K562 (cell line): ENCODE measurements around the gene CNBD2. TPM values are rescaled to one million over a fixed set of nuclear protein-coding genes. Genes with fewer than 3 reads are reported as not detected.

ENCODE experiments used
- ATAC-seq: fragments of 200-7000 bp; cut with Tn5 transposase; 3 replicates; pipeline ENCODE4 v1.9.1; 2020; ENCODE audit warnings: moderate library complexity
- BruUV-seq: library from RNA; stranded (reverse); fragments of 400-500 nt; replicated peaks from 2 replicates; lab custom pipeline; 2021; lab: Mats Ljungman, UMichigan
- CTCF ChIA-PET: fragments of 300-600 bp; formaldehyde crosslinking; extraction: SDS; loops from one replicate; lab custom pipeline; 2021; ENCODE audit warnings: low intra/inter-chr PET ratio; lab: Yijun Ruan, JAX
- POLR2A ChIA-PET: fragments of 300-600, 350-650 bp; sonication (Branson Sonifier 250); formaldehyde crosslinking; extraction: SDS; loops from one replicate; lab custom pipeline; 2021; ENCODE audit warnings: antibody characterized with exemption, inconsistent platforms; lab: Yijun Ruan, JAX
- DNase-seq, 4 experiments: peaks; one replicate each; pipeline versions ENCODE4 v3.0.0 to v3.0.0-alpha.2; 2011 to 2018; ENCODE audit warnings: low spot score in 3 of 4, mixed read lengths in 3 of 4; ENCODE audit errors: extremely low read depth in 1 of 4
- FAIRE-seq: peaks from 2 replicates; lab custom pipeline; 2011; peaks lifted over from hg19 to GRCh38; lab: Jason Lieb, UNC
- H2AFZ ChIP-seq: 2 replicates; pipeline ENCODE4 v1.6.0; 2011; ENCODE audit warnings: low read depth, low read length, control low read depth, inconsistent platforms
- H3K27ac ChIP-seq: fragments of 200-600 bp; 3 replicates; pipeline ENCODE4 v1.8.0; 2011; ENCODE audit warnings: low read depth, mild to moderate bottlenecking, control low read depth, inconsistent platforms, low read length, moderate library complexity, mixed read lengths; ENCODE audit errors: extremely low read depth
- H3K27me3 ChIP-seq, 2 experiments: fragments of 300-600 bp in 1 of 2; 2 replicates in 1 of 2; 3 replicates in 1 of 2; pipeline versions ENCODE4 v1.6.0 to v1.8.0; 2011; ENCODE audit warnings: inconsistent platforms in 2 of 2, low read length in 2 of 2, mild to moderate bottlenecking in 1 of 2, mixed read lengths in 1 of 2, moderate library complexity in 1 of 2; ENCODE audit not compliant: control insufficient read depth in 2 of 2, insufficient read depth in 2 of 2
- H3K36me3 ChIP-seq: fragments of 300-600 bp; 3 replicates; pipeline ENCODE4 v1.8.0; 2011; ENCODE audit warnings: mild to moderate bottlenecking, low read length, inconsistent platforms; ENCODE audit not compliant: control insufficient read depth, insufficient read depth
- H3K4me1 ChIP-seq, 2 experiments: fragments of 200-600 bp in 1 of 2; replicated peaks in 1 of 2; 2 replicates in 1 of 2; 3 replicates in 1 of 2; pipeline versions ENCODE4 v1.5.1 to v1.8.0; 2011; ENCODE audit warnings: inconsistent platforms in 2 of 2, low read length in 2 of 2, mild to moderate bottlenecking in 1 of 2, mixed read lengths in 1 of 2, moderate library complexity in 1 of 2; ENCODE audit not compliant: control insufficient read depth in 2 of 2, insufficient read depth in 2 of 2
- H3K4me2 ChIP-seq: 2 replicates; pipeline ENCODE4 v1.6.1; 2011; ENCODE audit warnings: low read length, control low read depth, inconsistent platforms, mixed read lengths; ENCODE audit not compliant: insufficient read depth
- H3K4me3 ChIP-seq: fragments of 200-600 bp; sonication (generic), shearing (Covaris generic); 2 replicates; pipeline ENCODE4 v1.5.1; 2016; ENCODE audit warnings: control low read depth, inconsistent platforms
- H3K79me2 ChIP-seq: fragments of 200-600 bp; 3 replicates; pipeline ENCODE4 v1.8.0; 2011; ENCODE audit warnings: low read length, inconsistent platforms; ENCODE audit not compliant: control insufficient read depth, insufficient read depth
- H3K9ac ChIP-seq, 2 experiments: 2 replicates each; pipeline versions ENCODE4 v1.6.0 to v1.6.1; 2011; ENCODE audit warnings: low read depth in 2 of 2, low read length in 2 of 2, control low read depth in 1 of 2, inconsistent platforms in 1 of 2, mild to moderate bottlenecking in 1 of 2, mixed read lengths in 1 of 2; ENCODE audit not compliant: insufficient read depth in 1 of 2
- H3K9me1 ChIP-seq: one replicate; pipeline ENCODE4 v1.6.0; 2011; ENCODE audit warnings: inconsistent platforms, mild to moderate bottlenecking, low read length, moderate library complexity; ENCODE audit not compliant: control insufficient read depth, insufficient read depth
- H3K9me3 ChIP-seq: replicated peaks from 2 replicates; pipeline ENCODE4 v1.5.1; 2011; ENCODE audit warnings: low read depth, low read length, inconsistent platforms; ENCODE audit not compliant: control insufficient read depth, insufficient read depth
- H4K20me1 ChIP-seq: replicated peaks from 2 replicates; pipeline ENCODE4 v1.6.1; 2011; ENCODE audit warnings: low read length, inconsistent platforms, mixed read lengths; ENCODE audit not compliant: control insufficient read depth, insufficient read depth
- ATF3 ChIP-seq, 2 experiments: fragments of 450-650 bp in 1 of 2; sonication (generic) in 1 of 2; formaldehyde crosslinking in 1 of 2; IDR thresholded peaks in 1 of 2; conservative IDR thresholded peaks in 1 of 2; 2 replicates each; pipeline versions ENCODE4 v1.6.1 to v1.8.1; 2016 to 2023; ENCODE audit warnings: mild to moderate bottlenecking in 2 of 2, moderate library complexity in 2 of 2, inconsistent platforms in 1 of 2, missing genetic modification reagents in 1 of 2
- CEBPG ChIP-seq, 3 experiments: fragments of 200-800 bp in 1 of 3; sonication (Bioruptor generic) in 1 of 3; sonication (generic) in 1 of 3; formaldehyde crosslinking in 1 of 3; IDR thresholded peaks in 2 of 3; conservative IDR thresholded peaks in 1 of 3; 2 replicates each; pipeline versions ENCODE4 v1.6.1 to v1.8.0; 2016 to 2022; ENCODE audit warnings: missing compliant biosample characterization in 2 of 3, missing genetic modification characterization in 2 of 3, mild to moderate bottlenecking in 1 of 3, missing genetic modification reagents in 1 of 3
- RFX5 ChIP-seq: IDR thresholded peaks from 2 replicates; pipeline ENCODE4 v1.6.1; 2011; ENCODE audit warnings: low read depth, mild to moderate bottlenecking, improper control_type of control experiment, low read length
- TRIM24 ChIP-seq, 2 experiments: fragments of 450-650 bp; IDR thresholded peaks; 2 replicates each; pipeline ENCODE4 v1.6.1; 2016
- ZNF316 ChIP-seq: fragments of 450-650 bp; IDR thresholded peaks from 2 replicates; pipeline ENCODE4 v1.6.1; 2016
- WGBS: fragments of 100-300 bp; shearing (Covaris generic); methylation state at CpG from one replicate; pipeline ENCODE4 v1.1.6; 2016; ENCODE audit warnings: low coverage, mixed read lengths; ENCODE audit not compliant: insufficient coverage; ENCODE audit errors: missing lambda C conversion rate; 5-methylcytosine and 5-hydroxymethylcytosine counted together
- in situ Hi-C: fragments of 300-500 bp; cut with MboI; formaldehyde crosslinking; loops from 4 replicates; pipeline ENCODE4 v1.15.0; 2018; ENCODE audit warnings: inconsistent platforms, mixed read lengths
- intact Hi-C: fragments of 100-400 bp; cut with micrococcal nuclease; formaldehyde crosslinking; loops from 2 replicates; pipeline ENCODE4 v1.14.2; 2022
- polyA plus RNA-seq, 8 experiments: library from polyadenylated mRNA; depleted of rRNA in 4 of 8; stranded (reverse) in 5 of 8; unstranded in 3 of 8; fragments of >200 nt; fragmentation: Nextera tagmentation in 2 of 8; fragmentation: Illumina TruSeq in 1 of 8; extraction: Ambion mirVana in 2 of 8; extraction: Trizol in 1 of 8; gene quantifications; 2 replicates each; pipeline versions ENCODE4 v1.2.1 to v1.2.3, GENCODE V29; 2011 to 2014; ENCODE audit warnings: inconsistent platforms in 1 of 8, missing spikeins in 1 of 8
- total RNA-seq, 7 experiments: library from RNA; depleted of rRNA in 6 of 7; stranded (reverse); fragments of >200 nt in 6 of 7; fragmentation: Illumina TruSeq in 2 of 7; extraction: Trizol in 2 of 7; gene quantifications; 2 replicates each; pipeline versions ENCODE4 v1.2.1 to v1.2.3, GENCODE V29; 2011 to 2021; ENCODE audit warnings: low replicate concordance in 1 of 7
- TF ChIP-seq, protein P1 (sequence below): sonication (generic); formaldehyde crosslinking; IDR thresholded peaks from 2 replicates; pipeline ENCODE4 v1.8.1; 2023; ENCODE audit warnings: mild to moderate bottlenecking, missing genetic modification reagents

CNBD2 gene
- total and polyA plus RNA-seq, 9 of the 15 experiments (the other 6 are each of a cell fraction or from before 2014, with no cell fraction given), result 3.2 to 17.5 (median 5.3) TPM

GRCh38 chr20:35974256-35974655 is 5.9 kb downstream of the CNBD2 start:
- FAIRE-seq, result no peak
- WGBS, result 43% methylated on average over 4 of the region's 4 CpGs

More at GRCh38 chr20:35974256-35974655, 5.9 kb downstream of the CNBD2 start:
- peaks cover 0 to 6% of the 10 kb centered on the region in 2 experiments; a peak in 2 of 5 replicates for H3K4me1 ChIP-seq
- no peak overlapping the region for H3K4me2 ChIP-seq
- H3K9me1 ChIP-seq, result peaks cover 3% of the 10 kb centered on the region
- 0 out of 2 replicates have a peak overlapping the region, but pooled peaks have one; percentile 4 for H2AFZ ChIP-seq
- CTCF ChIA-PET, result no interaction called here
- H3K79me2 ChIP-seq, result no peaks in the 10 kb centered on the region
- BruUV-seq, result no TSS peak
- H3K4me3 ChIP-seq, result no peak overlapping the region
- POLR2A ChIA-PET, result interaction anchor here (1.1 kb wide), 1 partner anchor 13 kb away, joined by 3 read pairs; no protein-coding TSS in a partner anchor
- intact Hi-C loops, result no loop called here
- DNase-seq, result no peak
- H4K20me1 ChIP-seq, result no peaks in the 10 kb centered on the region
- H3K9me3 ChIP-seq, result no peaks in the 10 kb centered on the region; the same call in 1 of the 2 replicates
- no peaks in the 10 kb centered on the region for H3K36me3 ChIP-seq
- no peaks in the 10 kb centered on the region for H3K27me3 ChIP-seq
- TF ChIP-seq ATF3 (IDR thresholded peaks at IDR 0.05) (peak; percentile 77), ATF3 (CRISPR knock-in tag; conservative IDR thresholded peaks at IDR 0.05) (no peak), CEBPG (CRISPR knock-in tag; IDR thresholded peaks at IDR 0.05) (peak; percentile 58), CEBPG (tag; conservative IDR thresholded peaks at IDR 0.05 in 1 of 2, IDR thresholded peaks at IDR 0.05 in 1 of 2) (no peak), RFX5 (peak; percentile 92), ZNF316 (peak; percentile 71), TRIM24 (IDR thresholded peaks at IDR 0.05) (0 out of 4 replicates have a peak, but pooled peaks of 1 of the 2 experiments have one; percentile 35)
- TF ChIP-seq, protein P1, sequence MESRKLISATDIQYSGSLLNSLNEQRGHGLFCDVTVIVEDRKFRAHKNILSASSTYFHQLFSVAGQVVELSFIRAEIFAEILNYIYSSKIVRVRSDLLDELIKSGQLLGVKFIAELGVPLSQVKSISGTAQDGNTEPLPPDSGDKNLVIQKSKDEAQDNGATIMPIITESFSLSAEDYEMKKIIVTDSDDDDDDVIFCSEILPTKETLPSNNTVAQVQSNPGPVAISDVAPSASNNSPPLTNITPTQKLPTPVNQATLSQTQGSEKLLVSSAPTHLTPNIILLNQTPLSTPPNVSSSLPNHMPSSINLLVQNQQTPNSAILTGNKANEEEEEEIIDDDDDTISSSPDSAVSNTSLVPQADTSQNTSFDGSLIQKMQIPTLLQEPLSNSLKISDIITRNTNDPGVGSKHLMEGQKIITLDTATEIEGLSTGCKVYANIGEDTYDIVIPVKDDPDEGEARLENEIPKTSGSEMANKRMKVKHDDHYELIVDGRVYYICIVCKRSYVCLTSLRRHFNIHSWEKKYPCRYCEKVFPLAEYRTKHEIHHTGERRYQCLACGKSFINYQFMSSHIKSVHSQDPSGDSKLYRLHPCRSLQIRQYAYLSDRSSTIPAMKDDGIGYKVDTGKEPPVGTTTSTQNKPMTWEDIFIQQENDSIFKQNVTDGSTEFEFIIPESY (CRISPR knock-in tag), result no peak
- TF ChIP-seq, all 486 proteins: peak for 5
- Histone ChIP-seq H3K9ac (0 out of 4 replicates have a peak overlapping the region, but pooled peaks of 1 of the 2 experiments have one; percentile 14), H3K27ac (no peak overlapping the region)
- ATAC-seq, result peak; percentile 42
- in situ Hi-C loops, result no loop called here
